Activated CD4-positive, alpha-beta T cell treated with anti-CD3 and anti-CD28 coated beads, Interleukin-2, Interleukin-4, amounts not matched to agents 100 ng/mL and 50 ng/mL, durations not matched to agents 16 hours and 8 hours (primary cell): ENCODE measurements around the gene DNAH3.
"Not testable (repeated sequence)": the region's sequence is repeated elsewhere in the genome, so short reads cannot be mapped to it uniquely, and the experiment has no call there.

Experiments
- DNase-seq: peaks from one replicate; pipeline ENCODE4 v3.0.0-alpha.2; 2020; ENCODE audit warnings: low spot score

DNAH3 gene

GRCh38 chr16:20940871-20941635, 209.6 kb downstream of the DNAH3 start:
- peak; percentile 55 for DNase-seq

- DNase-seq: peak; percentile 73
Observed at GRCh38 chr16:20939611-20940010, 211.0 kb downstream of the DNAH3 start.

- peak; percentile 78 for DNase-seq
Observed at GRCh38 chr16:20938426-20938825, 212.2 kb downstream of the DNAH3 start.

- no peak for DNase-seq
Observed at GRCh38 chr16:20937736-20938135, 212.9 kb downstream of the DNAH3 start.

GRCh38 chr16:20933589-20933988, 217.1 kb downstream of the DNAH3 start:
- DNase-seq: no peak

- DNase-seq: no peak
Observed at GRCh38 chr16:20931066-20931600, 219.5 kb downstream of the DNAH3 start.

GRCh38 chr16:20930365-20930690, 220.3 kb downstream of the DNAH3 start:
- no peak for DNase-seq

- DNase-seq: not testable (repeated sequence)
Observed at GRCh38 chr16:20929676-20930364, 220.8 kb downstream of the DNAH3 start.

- DNase-seq: no peak
Observed at GRCh38 chr16:20928774-20929411, 221.8 kb downstream of the DNAH3 start.

GRCh38 chr16:20925751-20926150, 224.9 kb downstream of the DNAH3 start:
- DNase-seq: no peak

- no peak for DNase-seq
Observed at GRCh38 chr16:20923876-20924275, 226.8 kb downstream of the DNAH3 start.

- no peak for DNase-seq
Observed at GRCh38 chr16:20920799-20921198, 229.8 kb downstream of the DNAH3 start.

GRCh38 chr16:20920091-20920490, 230.6 kb downstream of the DNAH3 start:
- DNase-seq: no peak

- DNase-seq: peak; percentile 17
Observed at GRCh38 chr16:20918486-20919239, 232.0 kb downstream of the DNAH3 start.

GRCh38 chr16:20916942-20917341, 233.7 kb downstream of the DNAH3 start:
- DNase-seq: no peak

GRCh38 chr16:20916289-20916688, 234.4 kb downstream of the DNAH3 start:
- DNase-seq: no peak

GRCh38 chr16:20911361-20911760, 239.3 kb downstream of the DNAH3 start:
- DNase-seq: peak; percentile 15

- peak; percentile 67 for DNase-seq
Observed at GRCh38 chr16:20910781-20911321, 239.8 kb downstream of the DNAH3 start.

- no peak for DNase-seq
Observed at GRCh38 chr16:20906341-20907255, 244.0 kb downstream of the DNAH3 start.

GRCh38 chr16:20905576-20905975, 245.1 kb downstream of the DNAH3 start:
- DNase-seq: no peak
